Thyroid gland (tissue), 4 donors: ENCODE results near the gene C22orf15. TPM values are rescaled to one million over a fixed set of nuclear protein-coding genes. Genes with fewer than 3 reads are reported as not detected.

Source experiments
- DNase-seq, 2 donors: peaks; one replicate each; pipeline ENCODE4 v3.0.0-alpha.2; 2019
- H3K27ac ChIP-seq, 3 donors: fragments of 200-600 bp; sonication (generic); 1 replicate in 2 of 3; 2 replicates in 1 of 3; pipeline ENCODE4 v1.5.1; 2016 to 2019; ENCODE audit warnings: mild to moderate bottlenecking in 1 of 3, moderate library complexity in 1 of 3
- H3K27me3 ChIP-seq: fragments of 200-600 bp; sonication (generic); one replicate; pipeline ENCODE4 v1.5.1; 2019
- H3K36me3 ChIP-seq, 2 donors: fragments of 200-600 bp; sonication (generic); one replicate each; pipeline ENCODE4 v1.5.1; 2016 to 2019
- H3K4me1 ChIP-seq, 2 donors: fragments of 200-600 bp; sonication (generic); one replicate each; pipeline ENCODE4 v1.5.1; 2017 to 2019
- H3K4me3 ChIP-seq, 3 donors: fragments of 200-600 bp; sonication (generic); replicated peaks in 1 of 3; 1 replicate in 2 of 3; 2 replicates in 1 of 3; pipeline ENCODE4 v1.5.1; 2016; ENCODE audit warnings: mild to moderate bottlenecking in 1 of 3
- H3K9me3 ChIP-seq: fragments of 200-600 bp; sonication (generic); one replicate; pipeline ENCODE4 v1.5.1; 2017
- CTCF ChIP-seq, 6 experiments: fragments of 200-600 bp in 3 of 6; fragments of 450-650 bp in 3 of 6; sonication (generic) in 3 of 6; IDR thresholded peaks; one replicate each; pipeline ENCODE4 v1.5.1; 2016 to 2019; ENCODE audit warnings: antibody characterized with exemption in 6 of 6, mild to moderate bottlenecking in 2 of 6, inconsistent platforms in 1 of 6, moderate library complexity in 1 of 6
- POLR2A ChIP-seq, 2 donors: fragments of 450-650 bp; IDR thresholded peaks; one replicate each; pipeline ENCODE4 v1.6.1; 2017; ENCODE audit warnings: antibody characterized with exemption in 2 of 2, mild to moderate bottlenecking in 2 of 2, moderate library complexity in 1 of 2
- WGBS, 2 donors: methylation state at CpG; one replicate each; pipeline ENCODE4 v1.1.5; 2017; 5-methylcytosine and 5-hydroxymethylcytosine counted together
- intact Hi-C: fragments of 100-400 bp; cut with DNase I; formaldehyde crosslinking; loops from one replicate; pipeline ENCODE4 v1.15.1; 2023
- total RNA-seq, 4 donors: library from RNA; depleted of rRNA; stranded (reverse); fragments of >200 nt; gene quantifications; one replicate each; pipeline ENCODE4 v1.2.3, GENCODE V29; 2016

The C22orf15 gene
- total RNA-seq, 4 donors from 2014 or later = not detected

GRCh38 chr22:23791738-23792645 lies 29.2 kb downstream of the C22orf15 start:
- intact Hi-C loops = no loop called here
- H3K36me3 ChIP-seq = peaks cover 32 to 41% of the 10 kb centered on the region in 2 donors

GRCh38 chr22:23793326-23793725 lies 30.5 kb downstream of the C22orf15 start:
- WGBS, 2 donors = 95% methylated on average over 8 of the region's 8 CpGs
- TF ChIP-seq CTCF (IDR thresholded peaks at IDR 0.05) (no peak), POLR2A (IDR thresholded peaks at IDR 0.05) (no peak)
- H3K36me3 ChIP-seq = peaks cover 37 to 48% of the 10 kb centered on the region in 2 donors

More at GRCh38 chr22:23791738-23792645, 29.2 kb downstream of the C22orf15 start:
- Histone ChIP-seq H3K4me1 (peaks cover 16% of the 10 kb centered on the region in 2 donors), H3K4me3 (no peak overlapping the region), H3K27ac (no peak overlapping the region), H3K27me3 (no peaks in the 10 kb centered on the region), H3K9me3 (no peaks in the 10 kb centered on the region)
- TF ChIP-seq POLR2A (IDR thresholded peaks at IDR 0.05) (no peak), CTCF (IDR thresholded peaks at IDR 0.05) (no peak)
- WGBS, 2 donors = 91% methylated on average over 18 to 19 of the region's 25 CpGs
- DNase-seq = no peak

DNA sequence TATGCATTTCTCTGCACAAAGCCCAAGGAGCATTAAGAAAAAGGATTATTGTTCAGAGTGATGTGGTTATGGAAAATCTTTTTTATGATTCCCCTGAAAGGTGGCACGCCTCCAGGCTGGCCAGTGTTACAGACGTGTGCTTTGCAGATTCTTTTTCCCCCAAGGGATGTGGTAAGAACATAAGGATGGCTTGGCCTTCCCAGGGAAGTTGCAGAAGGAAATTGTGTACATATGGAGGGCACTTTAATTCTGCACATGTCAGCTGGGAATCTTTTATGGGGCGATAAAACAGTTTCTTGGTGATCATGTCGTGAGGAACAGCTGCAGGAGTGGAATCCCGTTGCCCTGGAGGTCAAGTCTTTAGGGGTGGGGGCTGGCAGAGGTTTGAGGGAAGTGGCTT lies 33.7 kb downstream of the C22orf15 start:
- no peak overlapping the region for H3K4me3 ChIP-seq
- H3K9me3 ChIP-seq = no peaks in the 10 kb centered on the region
- intact Hi-C loops = no loop called here
- no peak for DNase-seq
- no peak overlapping the region for H3K27ac ChIP-seq
- WGBS, 2 donors = 81 to 87% methylated on average over 5 of the region's 5 CpGs
- H3K4me1 ChIP-seq = peaks cover 0 to 8% of the 10 kb centered on the region in 2 donors
- H3K36me3 ChIP-seq = peaks cover 54 to 67% of the 10 kb centered on the region in 2 donors
- no peaks in the 10 kb centered on the region for H3K27me3 ChIP-seq
- TF ChIP-seq CTCF (IDR thresholded peaks at IDR 0.05) = no peak
- no peak for TF ChIP-seq POLR2A (IDR thresholded peaks at IDR 0.05)

More at GRCh38 chr22:23793326-23793725, 30.5 kb downstream of the C22orf15 start:
- intact Hi-C loops = no loop called here
- DNase-seq = no peak
- H3K4me3 ChIP-seq = no peak overlapping the region
- peaks cover 8 to 9% of the 10 kb centered on the region in 2 donors for H3K4me1 ChIP-seq
- H3K27me3 ChIP-seq = no peaks in the 10 kb centered on the region
- H3K9me3 ChIP-seq = no peaks in the 10 kb centered on the region
- no peak overlapping the region for H3K27ac ChIP-seq

DNA sequence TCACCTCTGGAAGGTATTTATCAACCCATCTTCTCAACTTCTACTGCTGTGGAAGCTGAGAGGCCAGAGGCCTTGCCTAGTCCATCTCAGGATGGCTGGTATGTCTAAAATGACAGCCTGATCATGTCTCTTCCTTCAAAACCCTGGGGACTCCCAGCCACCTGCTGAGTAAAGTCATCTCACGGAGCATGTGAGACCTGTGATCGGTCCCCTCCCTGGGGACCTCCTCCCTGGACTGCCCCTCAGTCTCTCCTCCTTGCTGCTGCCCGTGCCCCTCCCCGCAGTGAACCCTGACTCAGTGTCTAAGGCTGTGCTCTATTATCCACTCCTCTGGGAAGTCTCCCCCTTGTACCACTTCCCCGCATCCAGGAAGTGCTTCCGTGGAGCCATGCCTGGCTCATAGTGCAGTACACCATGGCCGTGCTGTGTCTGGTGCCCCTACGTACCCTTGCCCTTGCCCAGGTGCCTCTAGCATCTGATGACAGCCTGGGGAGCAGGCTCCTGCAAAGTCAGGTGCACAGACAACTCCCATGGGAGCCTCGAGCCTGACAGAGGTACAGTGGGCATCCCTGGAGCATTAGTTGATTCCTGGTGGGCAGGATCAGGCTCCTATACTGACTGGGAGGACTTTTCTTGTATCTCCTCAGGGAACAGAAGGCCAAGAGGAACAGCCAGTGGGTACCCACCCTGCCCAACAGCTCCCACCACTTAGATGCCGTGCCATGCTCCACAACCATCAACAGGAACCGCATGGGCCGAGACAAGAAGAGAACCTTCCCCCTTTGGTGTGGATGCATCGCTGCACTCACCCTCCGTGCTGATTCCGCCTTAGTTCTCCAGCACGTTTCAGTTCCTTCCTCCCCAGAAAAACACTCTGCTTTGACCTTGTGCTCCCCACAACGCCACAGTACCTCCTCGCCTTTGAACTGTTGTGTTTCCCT lies 37.8 kb downstream of the C22orf15 start:
- Histone ChIP-seq H3K36me3 (peaks cover 65 to 74% of the 10 kb centered on the region in 2 donors), H3K27ac (no peak overlapping the region), H3K4me1 (peaks cover 0 to 9% of the 10 kb centered on the region in 2 donors), H3K27me3 (no peaks in the 10 kb centered on the region), H3K4me3 (no peak overlapping the region), H3K9me3 (no peaks in the 10 kb centered on the region)
- WGBS, 2 donors = 90 to 92% methylated on average over 17 to 18 of the region's 18 CpGs
- no peak for TF ChIP-seq CTCF (IDR thresholded peaks at IDR 0.05)
- TF ChIP-seq POLR2A (IDR thresholded peaks at IDR 0.05) = no peak
- no peak for DNase-seq
- intact Hi-C loops = no loop called here
